Choroid plexus epithelial cell (primary cell): ENCODE results near the gene KCNMB2.

Source experiments
- DNase-seq: peaks from one replicate; pipeline ENCODE4 v3.0.0-alpha.2; 2010; ENCODE audit warnings: low read depth
- H3K4me3 ChIP-seq: 2 replicates; pipeline ENCODE4 v1.5.1; 2011; ENCODE audit warnings: low read depth, mild to moderate bottlenecking, control low read depth, low read length, moderate library complexity
- CTCF ChIP-seq: conservative IDR thresholded peaks from 2 replicates; pipeline ENCODE4 v1.5.1; 2011; ENCODE audit warnings: low read depth, mild to moderate bottlenecking, control low read depth, inconsistent platforms, low read length, moderate library complexity

Gene KCNMB2

DNA sequence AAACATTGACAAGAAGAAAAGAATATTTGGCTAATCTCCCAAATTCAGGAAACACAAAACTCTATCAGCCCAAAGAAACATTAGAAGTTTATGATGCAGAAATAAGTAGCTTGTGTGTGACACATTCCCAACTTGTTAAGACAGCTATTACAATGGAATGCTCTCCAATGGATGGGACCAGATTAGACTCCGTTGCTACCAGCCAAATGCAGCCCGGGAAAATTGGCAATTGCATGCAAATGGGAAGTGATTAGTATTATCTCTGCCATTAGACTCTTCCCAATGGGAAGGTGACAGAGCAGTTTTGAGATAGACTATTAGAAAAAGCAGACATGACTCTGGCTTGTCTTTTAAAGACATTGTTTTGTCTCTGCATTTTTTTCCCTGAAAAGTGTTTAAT lies 37.4 kb upstream of the KCNMB2 start:
- no peak overlapping the region for H3K4me3 ChIP-seq
- no peak for DNase-seq
- no peak for TF ChIP-seq CTCF

DNA sequence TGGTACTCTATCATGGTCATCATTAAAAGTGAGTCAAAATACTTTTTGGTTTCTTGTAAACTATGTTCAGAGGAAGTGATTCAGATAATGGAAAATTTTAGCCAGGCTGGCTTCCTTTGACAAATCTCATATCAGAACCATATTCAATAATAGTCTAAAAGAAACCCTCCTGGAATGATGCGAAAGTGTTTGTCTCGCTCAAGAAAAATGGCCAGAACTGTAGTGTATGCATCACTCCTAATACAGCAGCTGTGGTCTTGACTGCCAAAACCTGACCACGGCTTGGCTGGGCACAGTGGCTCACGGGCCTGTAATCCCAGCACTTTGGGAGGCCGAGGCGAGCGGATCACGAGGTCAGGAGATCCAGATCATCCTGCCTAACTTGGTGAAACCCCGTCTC lies 35.6 kb upstream of the KCNMB2 start:
- DNase-seq = no peak
- H3K4me3 ChIP-seq = no peak overlapping the region
- no peak for TF ChIP-seq CTCF

- no peak for TF ChIP-seq CTCF
- no peak for DNase-seq
- no peak overlapping the region for H3K4me3 ChIP-seq
Measured at GRCh38 chr3:178504128-178504527, 32.1 kb upstream of the KCNMB2 start.

DNA sequence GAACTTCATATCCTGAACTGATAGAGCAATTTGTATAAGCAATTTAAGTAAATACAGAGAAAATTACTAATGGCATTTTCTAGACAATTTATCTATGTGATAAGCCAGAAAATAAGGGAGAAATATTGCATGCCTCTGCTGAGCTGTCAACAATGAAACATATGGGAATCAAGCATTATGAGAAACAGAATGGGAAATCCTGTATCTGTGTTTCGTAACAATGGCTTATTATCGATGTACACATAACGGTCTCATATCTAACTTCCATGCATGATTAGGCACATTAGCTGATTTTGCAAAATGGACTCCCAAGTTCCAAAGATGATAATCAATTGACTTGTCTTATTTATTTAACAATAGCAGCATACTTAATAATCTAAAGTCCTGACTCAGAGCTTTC lies 30.4 kb upstream of the KCNMB2 start:
- TF ChIP-seq CTCF = no peak
- H3K4me3 ChIP-seq = no peak overlapping the region
- DNase-seq = no peak

DNA sequence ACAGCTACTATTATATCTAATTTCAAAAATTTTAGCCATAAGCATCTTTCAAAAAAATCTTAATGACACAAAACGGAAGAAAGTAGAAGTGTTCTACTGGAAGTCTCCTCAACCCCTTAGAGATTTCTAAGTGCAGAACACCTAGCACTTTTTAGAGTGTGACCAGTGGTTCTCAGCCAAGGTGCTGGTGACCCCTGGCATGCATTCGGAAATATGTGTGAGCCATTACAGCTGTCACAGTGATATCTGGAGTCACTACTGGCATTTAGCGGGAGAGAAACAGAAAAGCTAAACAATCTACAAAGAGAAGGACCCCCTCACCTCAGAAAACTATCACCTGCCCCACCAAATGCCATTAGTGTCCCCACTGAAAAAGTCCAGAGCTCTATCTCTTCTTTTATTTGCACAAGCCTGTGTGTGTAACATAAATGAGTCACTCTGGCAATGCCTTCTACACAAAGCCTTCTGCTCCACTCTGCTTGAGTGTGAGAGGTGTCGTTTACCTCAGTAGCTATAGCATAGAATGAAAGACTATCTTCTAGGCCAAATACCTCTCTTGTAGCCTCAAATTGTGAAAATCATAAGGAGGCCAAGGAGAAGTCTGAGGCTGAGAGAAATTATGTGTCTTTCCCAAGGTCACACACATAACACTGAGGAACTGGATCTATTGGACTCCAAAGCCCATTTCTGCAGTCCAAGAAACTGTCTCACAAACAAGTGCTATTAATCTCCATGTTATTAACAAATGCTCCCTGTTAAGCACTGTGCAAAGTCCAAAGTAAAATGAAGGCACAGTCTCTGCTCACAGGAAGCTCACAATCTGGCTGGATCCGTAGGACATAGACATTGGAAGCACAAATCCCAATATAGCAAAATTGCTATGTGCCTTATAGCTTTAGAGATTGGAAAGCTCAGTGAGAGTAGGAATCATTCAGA lies 28.5 kb upstream of the KCNMB2 start:
- DNase-seq = no peak
- no peak overlapping the region for H3K4me3 ChIP-seq
- TF ChIP-seq CTCF = no peak

- no peak for DNase-seq
- no peak for TF ChIP-seq CTCF
- H3K4me3 ChIP-seq = no peak overlapping the region
Measured at GRCh38 chr3:178508443-178508825, 27.8 kb upstream of the KCNMB2 start.

- no peak for DNase-seq
- no peak overlapping the region for H3K4me3 ChIP-seq
- no peak for TF ChIP-seq CTCF
Measured at GRCh38 chr3:178510496-178510895, 25.7 kb upstream of the KCNMB2 start.
